SU-DHL-6 (cell line): ENCODE measurements around the gene NTRK3.

Experiments
- H2AFZ ChIP-seq: fragments of 200-600 bp; sonication (generic); 2 replicates; pipeline ENCODE4 v1.6.1; 2014; ENCODE audit warnings: low read depth, mild to moderate bottlenecking, moderate library complexity, mixed read lengths, antibody characterized with exemption, low read length; ENCODE audit not compliant: severe bottlenecking
- H3F3A ChIP-seq: fragments of 200-600 bp; shearing (Covaris generic); 2 replicates; pipeline ENCODE4 v1.6.0; 2016; ENCODE audit warnings: antibody characterized with exemption, mild to moderate bottlenecking; ENCODE audit not compliant: insufficient read depth
- H3K27ac ChIP-seq: fragments of 200-600 bp; sonication (generic); 2 replicates; pipeline ENCODE4 v1.5.1; 2016; ENCODE audit warnings: low read depth, mild to moderate bottlenecking, low read length, moderate library complexity, mixed read lengths
- H3K27me3 ChIP-seq: fragments of 200-600 bp; sonication (generic), shearing (Covaris generic); 2 replicates; pipeline ENCODE4 v1.6.0; 2014; ENCODE audit warnings: mild to moderate bottlenecking, low read length
- H3K36me3 ChIP-seq: fragments of 200-600 bp; sonication (generic); 2 replicates; pipeline ENCODE4 v1.6.1; 2014; ENCODE audit warnings: mild to moderate bottlenecking, low read length, mixed read lengths
- H3K4me2 ChIP-seq: fragments of 300-600, 200-600 bp; shearing (Covaris generic), sonication (generic); 2 replicates; pipeline ENCODE4 v1.6.0; 2014; ENCODE audit warnings: low read length, low read depth, mild to moderate bottlenecking; ENCODE audit not compliant: poor library complexity, severe bottlenecking
- H3K4me3 ChIP-seq: fragments of 200-600 bp; sonication (generic); 2 replicates; pipeline ENCODE4 v1.5.1; 2014; ENCODE audit warnings: antibody characterized with exemption, low read length, mild to moderate bottlenecking, mixed read lengths; ENCODE audit not compliant: insufficient read depth, poor library complexity, severe bottlenecking
- H3K79me2 ChIP-seq: fragments of 200-600 bp; sonication (generic); 2 replicates; pipeline ENCODE4 v1.6.1; 2014; ENCODE audit warnings: mild to moderate bottlenecking, low read length, moderate library complexity; ENCODE audit not compliant: insufficient read depth
- H3K9ac ChIP-seq: fragments of 200-600 bp; sonication (generic); 2 replicates; pipeline ENCODE4 v1.7.0; 2014; ENCODE audit warnings: mild to moderate bottlenecking, low read length
- H3K9me2 ChIP-seq: fragments of 200-600 bp; sonication (generic); replicated peaks from 2 replicates; pipeline ENCODE4 v1.6.1; 2014; ENCODE audit warnings: low read length; ENCODE audit not compliant: insufficient read depth
- H3K9me3 ChIP-seq: fragments of 200-600 bp; sonication (generic); 2 replicates; pipeline ENCODE4 v1.6.1; 2014; ENCODE audit warnings: low read length, mixed read lengths; ENCODE audit not compliant: insufficient read depth
- H4K20me1 ChIP-seq: fragments of 200-600 bp; sonication (generic); 2 replicates; pipeline ENCODE4 v1.6.1; 2014; ENCODE audit warnings: low read depth, mild to moderate bottlenecking, antibody characterized with exemption, low read length, moderate library complexity, mixed read lengths
- EZH2phosphoT487 ChIP-seq: fragments of 200-600 bp; sonication (generic), shearing (Covaris generic); conservative IDR thresholded peaks from 2 replicates; pipeline ENCODE4 v1.6.1; 2018; ENCODE audit warnings: mild to moderate bottlenecking, antibody characterized with exemption, low read length, moderate library complexity, mixed read lengths
- TF ChIP-seq, protein P1 (sequence below): fragments of 200-600 bp; sonication (generic); IDR thresholded peaks from one replicate; pipeline ENCODE4 v1.5.1; 2017; ENCODE audit warnings: antibody characterized with exemption, mild to moderate bottlenecking, low read length, moderate library complexity; ENCODE audit not compliant: insufficient read depth, poor library complexity, severe bottlenecking

Gene NTRK3

DNA sequence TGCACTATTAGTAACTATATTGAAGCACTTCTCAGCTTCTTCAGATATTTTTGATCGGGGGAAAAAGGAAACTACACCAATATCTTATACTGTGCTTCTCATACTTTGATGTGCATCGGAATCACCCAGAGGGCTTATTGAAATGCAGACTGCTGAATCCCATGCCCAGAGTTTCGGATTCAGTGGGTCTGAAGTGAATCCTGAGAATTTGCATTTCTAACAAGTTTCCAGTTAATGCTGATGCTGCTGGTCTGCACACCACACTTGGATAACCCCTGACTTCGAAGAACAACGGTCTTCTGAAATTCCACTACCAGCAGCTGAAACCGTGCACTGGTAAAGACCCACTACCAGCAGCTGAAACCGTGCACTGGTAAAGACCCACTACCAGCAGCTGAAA is 243.9 kb downstream of the NTRK3 start:
- Histone ChIP-seq H3K4me2 (no peak overlapping the region), H3K27me3 (no peaks in the 10 kb centered on the region), H2AFZ (no peak overlapping the region), H3K36me3 (no peaks in the 10 kb centered on the region), H3K27ac (no peak overlapping the region), H4K20me1 (no peaks in the 10 kb centered on the region), H3K9me2 (no peaks in the 10 kb centered on the region), H3K79me2 (no peaks in the 10 kb centered on the region), H3K4me3 (no peak overlapping the region), H3F3A (no peaks in the 10 kb centered on the region), H3K9ac (no peak overlapping the region), H3K9me3 (no peaks in the 10 kb centered on the region)
- TF ChIP-seq, protein P1, sequence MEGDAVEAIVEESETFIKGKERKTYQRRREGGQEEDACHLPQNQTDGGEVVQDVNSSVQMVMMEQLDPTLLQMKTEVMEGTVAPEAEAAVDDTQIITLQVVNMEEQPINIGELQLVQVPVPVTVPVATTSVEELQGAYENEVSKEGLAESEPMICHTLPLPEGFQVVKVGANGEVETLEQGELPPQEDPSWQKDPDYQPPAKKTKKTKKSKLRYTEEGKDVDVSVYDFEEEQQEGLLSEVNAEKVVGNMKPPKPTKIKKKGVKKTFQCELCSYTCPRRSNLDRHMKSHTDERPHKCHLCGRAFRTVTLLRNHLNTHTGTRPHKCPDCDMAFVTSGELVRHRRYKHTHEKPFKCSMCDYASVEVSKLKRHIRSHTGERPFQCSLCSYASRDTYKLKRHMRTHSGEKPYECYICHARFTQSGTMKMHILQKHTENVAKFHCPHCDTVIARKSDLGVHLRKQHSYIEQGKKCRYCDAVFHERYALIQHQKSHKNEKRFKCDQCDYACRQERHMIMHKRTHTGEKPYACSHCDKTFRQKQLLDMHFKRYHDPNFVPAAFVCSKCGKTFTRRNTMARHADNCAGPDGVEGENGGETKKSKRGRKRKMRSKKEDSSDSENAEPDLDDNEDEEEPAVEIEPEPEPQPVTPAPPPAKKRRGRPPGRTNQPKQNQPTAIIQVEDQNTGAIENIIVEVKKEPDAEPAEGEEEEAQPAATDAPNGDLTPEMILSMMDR = no peak
- TF ChIP-seq EZH2phosphoT487 = no peak

DNA sequence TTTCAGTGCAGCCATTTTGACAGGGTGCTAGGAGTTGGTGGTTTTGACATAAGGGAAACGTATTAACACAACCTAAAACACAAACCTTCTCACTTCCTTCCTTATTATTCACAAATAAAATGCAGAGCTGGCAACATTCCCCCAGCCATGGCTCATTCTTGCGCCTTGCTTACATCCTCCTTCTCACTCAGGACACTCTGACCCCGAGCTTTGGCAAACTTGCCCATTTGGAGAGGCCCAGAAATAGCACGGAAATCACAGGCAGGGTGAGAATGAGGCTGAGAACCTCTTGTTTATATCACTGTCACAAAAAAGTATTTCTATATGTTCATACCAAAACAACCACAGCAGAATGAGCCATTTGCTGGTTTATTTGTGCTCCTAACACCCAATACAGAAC is 244.3 kb downstream of the NTRK3 start:
- H3K9me2 ChIP-seq = no peaks in the 10 kb centered on the region
- H4K20me1 ChIP-seq = no peaks in the 10 kb centered on the region
- no peak overlapping the region for H3K4me2 ChIP-seq
- no peaks in the 10 kb centered on the region for H3K36me3 ChIP-seq
- H3K9me3 ChIP-seq = no peaks in the 10 kb centered on the region
- no peaks in the 10 kb centered on the region for H3F3A ChIP-seq
- no peaks in the 10 kb centered on the region for H3K79me2 ChIP-seq
- H3K27ac ChIP-seq = no peak overlapping the region
- H3K9ac ChIP-seq = no peak overlapping the region
- no peak overlapping the region for H2AFZ ChIP-seq
- no peaks in the 10 kb centered on the region for H3K27me3 ChIP-seq
- H3K4me3 ChIP-seq = no peak overlapping the region
- TF ChIP-seq EZH2phosphoT487 = no peak
- TF ChIP-seq, protein P1 = no peak

DNA sequence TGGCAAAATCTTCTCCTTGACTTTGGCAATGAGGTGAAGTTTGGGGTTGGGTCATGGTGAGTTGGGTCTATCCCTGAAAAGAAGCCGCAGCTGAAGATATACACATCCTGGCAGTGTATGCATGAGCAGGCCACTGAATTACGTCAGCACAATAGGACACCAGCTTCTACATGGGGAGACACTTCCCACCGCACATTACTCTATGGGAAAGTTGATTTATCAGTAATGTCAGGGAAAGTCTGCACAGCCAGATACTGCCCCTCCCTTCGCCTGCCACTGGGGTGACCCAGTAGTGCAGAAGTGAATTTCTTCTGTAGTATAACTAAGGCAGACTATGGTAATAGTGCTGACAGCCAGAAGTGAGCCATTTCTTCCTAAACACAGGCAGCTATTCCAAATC is 245.0 kb downstream of the NTRK3 start:
- H4K20me1 ChIP-seq = no peaks in the 10 kb centered on the region
- no peak overlapping the region for H3K9ac ChIP-seq
- H3K4me2 ChIP-seq = no peak overlapping the region
- H3K9me3 ChIP-seq = no peaks in the 10 kb centered on the region
- no peaks in the 10 kb centered on the region for H3K27me3 ChIP-seq
- no peak overlapping the region for H3K4me3 ChIP-seq
- H3K9me2 ChIP-seq = no peaks in the 10 kb centered on the region
- no peaks in the 10 kb centered on the region for H3K36me3 ChIP-seq
- H2AFZ ChIP-seq = no peak overlapping the region
- H3F3A ChIP-seq = no peaks in the 10 kb centered on the region
- no peaks in the 10 kb centered on the region for H3K79me2 ChIP-seq
- H3K27ac ChIP-seq = no peak overlapping the region
- TF ChIP-seq, protein P1 = no peak

DNA sequence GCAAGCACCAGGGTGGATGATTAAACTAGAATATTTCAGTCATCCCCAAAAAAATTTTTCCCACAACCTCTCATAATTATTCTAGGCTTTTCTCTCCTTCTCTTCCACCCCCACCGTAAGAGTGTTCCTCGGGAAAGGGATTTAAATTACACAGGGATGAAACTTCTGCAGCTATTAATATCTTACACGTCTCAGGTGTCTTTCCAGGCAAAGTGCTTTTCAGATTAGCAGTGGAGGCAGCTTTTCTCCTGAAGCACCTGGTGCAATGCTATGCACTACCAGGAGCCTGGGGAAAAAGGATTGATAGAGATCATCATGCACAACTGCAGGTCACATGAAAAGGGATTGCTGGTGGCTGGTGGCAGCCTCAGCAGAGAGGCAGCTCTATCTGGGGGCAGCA is 250.4 kb downstream of the NTRK3 start:
- H3K36me3 ChIP-seq = no peaks in the 10 kb centered on the region
- H3K4me3 ChIP-seq = no peak overlapping the region
- H3K4me2 ChIP-seq = no peak overlapping the region
- no peak for TF ChIP-seq EZH2phosphoT487
- TF ChIP-seq, protein P1 = no peak
- H4K20me1 ChIP-seq = no peaks in the 10 kb centered on the region
- H3F3A ChIP-seq = no peaks in the 10 kb centered on the region
- H3K27ac ChIP-seq = no peak overlapping the region
- H2AFZ ChIP-seq = no peak overlapping the region
- no peak overlapping the region for H3K9ac ChIP-seq
- no peaks in the 10 kb centered on the region for H3K79me2 ChIP-seq
- no peaks in the 10 kb centered on the region for H3K9me3 ChIP-seq
- H3K27me3 ChIP-seq = no peaks in the 10 kb centered on the region
- no peaks in the 10 kb centered on the region for H3K9me2 ChIP-seq
